ENCODE results near the gene SPOCK1. TPM values are rescaled to one million over a fixed set of nuclear protein-coding genes. Genes with fewer than 3 reads are reported as not detected.
"Not testable (repeated sequence)": the region's sequence is repeated elsewhere in the genome, so short reads cannot be mapped to it uniquely, and the experiment has no call there.

SPOCK1 gene
- total and polyA plus RNA-seq, 8 donors: 0.46 to 15.6 (median 9.2) TPM

- intact Hi-C loops (cut with DNase I; ENCODE audit: low total_unique reads): no loop called here
- WGBS, 5 donors: 59 to 71% (median 63%) methylated on average over 4 of the region's 4 CpGs
- Histone ChIP-seq H3K27me3 (peaks cover 8 to 63% (median 18%) of the 10 kb centered on the region in 3 donors), H3K36me3 (no peaks in the 10 kb centered on the region), H3K27ac (no peak overlapping the region), H3K4me3 (no peak overlapping the region), H3K4me1 (peaks cover 11 to 14% (median 12%) of the 10 kb centered on the region in 4 donors), H3K9me3 (no peaks in the 10 kb centered on the region)
- TF ChIP-seq POLR2A (IDR thresholded peaks at IDR 0.05): no peak
- no peak for TF ChIP-seq EP300 (IDR thresholded peaks at IDR 0.05)
- no peak for TF ChIP-seq POLR2AphosphoS5 (IDR thresholded peaks at IDR 0.05)
- no peak for TF ChIP-seq CTCF (IDR thresholded peaks at IDR 0.05)
- no peak for DNase-seq
Observed at GRCh38 chr5:137501226-137501625, 2.1 kb upstream of the SPOCK1 start.

GRCh38 chr5:137500615-137501225 lies 1.6 kb upstream of the SPOCK1 start:
- Histone ChIP-seq H3K27me3 (peaks cover 8 to 63% (median 18%) of the 10 kb centered on the region in 3 donors), H3K36me3 (no peaks in the 10 kb centered on the region), H3K9me3 (no peaks in the 10 kb centered on the region), H3K4me3 (no peak overlapping the region), H3K4me1 (peaks cover 11 to 14% (median 12%) of the 10 kb centered on the region in 4 donors), H3K27ac (no peak overlapping the region)
- intact Hi-C loops (cut with DNase I; ENCODE audit: low total_unique reads): no loop called here
- WGBS, 5 donors: 77 to 85% (median 80%) methylated on average over 11 of the region's 11 CpGs
- no peak for DNase-seq
- no peak for TF ChIP-seq EP300 (IDR thresholded peaks at IDR 0.05)
- no peak for TF ChIP-seq POLR2A (IDR thresholded peaks at IDR 0.05)
- TF ChIP-seq POLR2AphosphoS5 (IDR thresholded peaks at IDR 0.05): no peak
- no peak for TF ChIP-seq CTCF (IDR thresholded peaks at IDR 0.05)

- not testable (repeated sequence) for H3K4me3 ChIP-seq, H3K36me3 ChIP-seq, H3K27ac ChIP-seq, DNase-seq, H3K9me3 ChIP-seq
- intact Hi-C loops (cut with DNase I; ENCODE audit: low total_unique reads): loop anchor here (5.0 kb wide), 1 partner anchor 177 kb away; no protein-coding TSS in a partner anchor
- WGBS, 5 donors: no CpG with 5 or more reads among the region's 5 CpGs
- peaks cover 8 to 68% (median 18%) of the 10 kb centered on the region in 3 donors for H3K27me3 ChIP-seq
- peaks cover 11 to 14% (median 12%) of the 10 kb centered on the region in 4 donors for H3K4me1 ChIP-seq
Observed at GRCh38 chr5:137499506-137499847, 351 bp upstream of the SPOCK1 start.

GRCh38 chr5:137498301-137498735 lies 808 bp downstream of the SPOCK1 start:
- H3K27me3 ChIP-seq: peaks cover 8 to 59% (median 18%) of the 10 kb centered on the region in 3 donors
- H3K4me3 ChIP-seq: peak overlapping the region; percentile 40 to 52 (median 47)
- peak in 1 of 2 donors; percentile 48 for DNase-seq
- intact Hi-C loops (cut with DNase I; ENCODE audit: low total_unique reads): loop anchor here (5.0 kb wide), 1 partner anchor 176 kb away; no protein-coding TSS in a partner anchor
- H3K4me1 ChIP-seq: peaks cover 11 to 14% (median 12%) of the 10 kb centered on the region in 4 donors
- H3K27ac ChIP-seq: peak overlapping the region in 1 of 5 donors; percentile 54
- H3K9me3 ChIP-seq: no peaks in the 10 kb centered on the region
- WGBS, 5 donors: 4 to 8% (median 6%) methylated on average over 27 to 57 of the region's 57 CpGs
- no peak for TF ChIP-seq POLR2AphosphoS5 (IDR thresholded peaks at IDR 0.05)
- no peak for TF ChIP-seq CTCF (IDR thresholded peaks at IDR 0.05)
- TF ChIP-seq EP300 (IDR thresholded peaks at IDR 0.05): no peak
- TF ChIP-seq POLR2A (IDR thresholded peaks at IDR 0.05): no peak
- H3K36me3 ChIP-seq: no peaks in the 10 kb centered on the region

Data from stomach (tissue), 9 donors.